GM18907 (cell line): Measurements from ENCODE around the gene ZNF580.

Experiments
- ATAC-seq: cut with Tn5 transposase; IDR thresholded peaks from one replicate; pipeline ENCODE4 v1.9.1; 2021; ENCODE audit warnings: mild to moderate bottlenecking, moderate library complexity; ENCODE audit not compliant: unreplicated experiment

ZNF580 gene

DNA sequence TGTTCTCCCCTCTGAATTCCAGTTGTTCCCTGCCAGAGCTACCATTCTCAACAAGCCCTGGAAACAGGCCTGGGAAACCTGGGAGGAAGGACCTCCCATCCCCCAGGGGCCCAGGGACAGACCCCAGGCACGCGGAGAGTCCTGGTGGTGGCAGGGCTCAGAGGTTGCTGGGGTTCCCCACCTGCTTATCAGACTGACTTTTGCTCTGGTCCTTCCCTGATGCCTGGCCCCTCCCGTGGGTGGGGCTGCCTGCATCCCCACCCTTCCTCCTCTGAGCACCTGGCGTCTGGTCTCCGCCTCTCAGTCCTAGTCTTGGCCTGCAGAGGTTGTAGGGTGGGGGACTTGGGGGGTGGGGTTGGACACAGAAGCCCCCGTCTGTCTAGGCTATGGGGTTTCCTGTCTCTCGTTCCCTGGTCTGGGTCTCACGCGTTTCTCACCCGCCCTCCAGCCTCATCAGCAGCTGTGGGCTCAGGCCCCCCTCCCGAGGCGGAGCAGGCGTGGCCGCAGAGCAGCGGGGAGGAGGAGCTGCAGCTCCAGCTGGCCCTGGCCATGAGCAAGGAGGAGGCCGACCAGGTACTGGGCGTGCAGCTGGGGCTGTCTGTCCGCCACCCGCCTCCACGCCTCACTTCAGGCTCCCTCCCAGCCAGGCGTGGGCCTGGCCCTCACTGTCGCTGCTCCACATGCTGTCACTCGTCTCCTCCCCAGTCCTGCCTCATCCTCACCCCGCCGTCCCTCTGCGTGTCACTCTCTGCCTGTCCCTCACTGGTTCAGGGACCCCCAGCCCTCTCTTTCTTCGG is 47.8 kb downstream of the ZNF580 start:
- ATAC-seq: no peak

GRCh38 chr19:55689411-55690108 is 48.8 kb downstream of the ZNF580 start:
- ATAC-seq: no peak

- ATAC-seq: no peak
These were observed 49.4 kb downstream of the ZNF580 start for GRCh38 chr19:55690109-55690768.

- ATAC-seq: no peak
These were observed 50.2 kb downstream of the ZNF580 start for GRCh38 chr19:55690769-55691545.

GRCh38 chr19:55691561-55692481 is 51.0 kb downstream of the ZNF580 start:
- no peak for ATAC-seq

DNA sequence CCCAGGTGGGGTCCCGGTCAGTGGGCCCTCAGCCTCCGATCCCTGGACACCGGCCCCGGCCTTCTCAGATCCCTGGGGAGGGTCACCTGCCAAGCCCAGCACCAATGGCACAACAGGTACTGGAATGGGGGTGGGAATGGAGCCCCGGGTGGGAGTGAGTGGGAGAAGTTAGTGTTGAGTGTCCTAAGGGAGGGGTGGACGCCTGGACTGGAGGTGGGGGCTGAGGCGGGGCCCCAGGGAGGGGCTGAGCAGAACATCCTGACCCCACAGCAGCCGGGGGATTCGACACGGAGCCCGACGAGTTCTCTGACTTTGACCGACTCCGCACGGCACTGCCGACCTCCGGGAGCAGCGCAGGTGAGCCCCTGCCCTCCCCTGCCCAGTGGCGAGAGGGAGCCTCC is 51.9 kb downstream of the ZNF580 start:
- no peak for ATAC-seq
